ENCODE results near the gene CIRBP.
A peak's percentile ranks its signal among the peaks of the same experiment; 100 is the strongest.

CIRBP gene

GRCh38 chr19:1258163-1258492 lies 11.0 kb upstream of the CIRBP start:
- peaks cover 28% of the 10 kb centered on the region for H3K4me1 Mint-ChIP-seq

DNA sequence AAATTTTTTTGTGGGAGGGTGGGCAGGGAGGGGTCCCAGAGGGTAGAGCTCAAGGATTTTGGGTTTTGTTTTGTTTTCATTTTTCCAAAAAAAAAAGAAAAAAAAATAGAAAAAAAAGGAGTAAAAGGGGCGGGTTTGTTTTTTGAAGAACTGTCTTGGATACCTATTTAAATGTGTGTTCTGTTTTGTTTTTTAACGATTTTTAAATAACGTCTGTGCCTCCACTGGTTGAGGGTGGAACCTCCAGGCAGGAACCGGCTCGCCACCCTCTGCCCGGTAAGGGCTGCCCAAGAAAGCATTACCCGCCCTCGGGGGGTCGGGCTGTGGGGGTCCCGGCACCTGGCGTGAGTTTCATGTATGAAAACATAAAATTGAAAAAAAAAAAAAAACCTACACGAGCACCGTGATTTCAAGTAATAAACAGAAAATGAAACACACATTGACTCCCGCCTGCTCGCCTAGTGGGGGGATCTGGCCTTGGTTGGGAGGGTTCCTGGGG lies 10.4 kb upstream of the CIRBP start:
- Mint-ChIP-seq H3K4me3 (peak overlapping the region in 1 of 3 experiments; percentile 34), H3K27ac (peak overlapping the region; percentile 29 to 73 (median 54)), H3K4me1 (peaks cover 32% of the 10 kb centered on the region), H3K36me3 (ENCODE audit: low read depth) (peaks cover 23% of the 10 kb centered on the region), H3K9me3 (no peaks in the 10 kb centered on the region), H3K27me3 (ENCODE audit: low read depth) (peaks cover 6% of the 10 kb centered on the region)
- TF ChIP-seq, protein P1, sequence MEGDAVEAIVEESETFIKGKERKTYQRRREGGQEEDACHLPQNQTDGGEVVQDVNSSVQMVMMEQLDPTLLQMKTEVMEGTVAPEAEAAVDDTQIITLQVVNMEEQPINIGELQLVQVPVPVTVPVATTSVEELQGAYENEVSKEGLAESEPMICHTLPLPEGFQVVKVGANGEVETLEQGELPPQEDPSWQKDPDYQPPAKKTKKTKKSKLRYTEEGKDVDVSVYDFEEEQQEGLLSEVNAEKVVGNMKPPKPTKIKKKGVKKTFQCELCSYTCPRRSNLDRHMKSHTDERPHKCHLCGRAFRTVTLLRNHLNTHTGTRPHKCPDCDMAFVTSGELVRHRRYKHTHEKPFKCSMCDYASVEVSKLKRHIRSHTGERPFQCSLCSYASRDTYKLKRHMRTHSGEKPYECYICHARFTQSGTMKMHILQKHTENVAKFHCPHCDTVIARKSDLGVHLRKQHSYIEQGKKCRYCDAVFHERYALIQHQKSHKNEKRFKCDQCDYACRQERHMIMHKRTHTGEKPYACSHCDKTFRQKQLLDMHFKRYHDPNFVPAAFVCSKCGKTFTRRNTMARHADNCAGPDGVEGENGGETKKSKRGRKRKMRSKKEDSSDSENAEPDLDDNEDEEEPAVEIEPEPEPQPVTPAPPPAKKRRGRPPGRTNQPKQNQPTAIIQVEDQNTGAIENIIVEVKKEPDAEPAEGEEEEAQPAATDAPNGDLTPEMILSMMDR (IDR thresholded peaks at IDR 0.05; ENCODE audit: unreplicated experiment in 3 of 3): no peak

More at GRCh38 chr19:1258163-1258492, 11.0 kb upstream of the CIRBP start:
- TF ChIP-seq, protein P1 (IDR thresholded peaks at IDR 0.05; ENCODE audit: unreplicated experiment in 3 of 3): no peak
- Mint-ChIP-seq H3K27ac (peak overlapping the region; percentile 40 to 73 (median 54)), H3K4me3 (peak overlapping the region in 2 of 3 experiments; percentile 7 to 31), H3K27me3 (ENCODE audit: low read depth) (peaks cover 6% of the 10 kb centered on the region), H3K9me3 (no peaks in the 10 kb centered on the region), H3K36me3 (ENCODE audit: low read depth) (peaks cover 23% of the 10 kb centered on the region)

GRCh38 chr19:1259206-1259875 lies 9.8 kb upstream of the CIRBP start:
- peak overlapping the region; percentile 44 to 47 (median 45) for H3K4me3 Mint-ChIP-seq
- peaks cover 23% of the 10 kb centered on the region for H3K36me3 Mint-ChIP-seq (ENCODE audit: low read depth)
- peak overlapping the region; percentile 29 to 73 (median 59) for H3K27ac Mint-ChIP-seq
- TF ChIP-seq, protein P1 (IDR thresholded peaks at IDR 0.05; ENCODE audit: unreplicated experiment in 3 of 3): no peak
- peaks cover 6% of the 10 kb centered on the region for H3K27me3 Mint-ChIP-seq (ENCODE audit: low read depth)
- peaks cover 35% of the 10 kb centered on the region for H3K4me1 Mint-ChIP-seq
- no peaks in the 10 kb centered on the region for H3K9me3 Mint-ChIP-seq

DNA sequence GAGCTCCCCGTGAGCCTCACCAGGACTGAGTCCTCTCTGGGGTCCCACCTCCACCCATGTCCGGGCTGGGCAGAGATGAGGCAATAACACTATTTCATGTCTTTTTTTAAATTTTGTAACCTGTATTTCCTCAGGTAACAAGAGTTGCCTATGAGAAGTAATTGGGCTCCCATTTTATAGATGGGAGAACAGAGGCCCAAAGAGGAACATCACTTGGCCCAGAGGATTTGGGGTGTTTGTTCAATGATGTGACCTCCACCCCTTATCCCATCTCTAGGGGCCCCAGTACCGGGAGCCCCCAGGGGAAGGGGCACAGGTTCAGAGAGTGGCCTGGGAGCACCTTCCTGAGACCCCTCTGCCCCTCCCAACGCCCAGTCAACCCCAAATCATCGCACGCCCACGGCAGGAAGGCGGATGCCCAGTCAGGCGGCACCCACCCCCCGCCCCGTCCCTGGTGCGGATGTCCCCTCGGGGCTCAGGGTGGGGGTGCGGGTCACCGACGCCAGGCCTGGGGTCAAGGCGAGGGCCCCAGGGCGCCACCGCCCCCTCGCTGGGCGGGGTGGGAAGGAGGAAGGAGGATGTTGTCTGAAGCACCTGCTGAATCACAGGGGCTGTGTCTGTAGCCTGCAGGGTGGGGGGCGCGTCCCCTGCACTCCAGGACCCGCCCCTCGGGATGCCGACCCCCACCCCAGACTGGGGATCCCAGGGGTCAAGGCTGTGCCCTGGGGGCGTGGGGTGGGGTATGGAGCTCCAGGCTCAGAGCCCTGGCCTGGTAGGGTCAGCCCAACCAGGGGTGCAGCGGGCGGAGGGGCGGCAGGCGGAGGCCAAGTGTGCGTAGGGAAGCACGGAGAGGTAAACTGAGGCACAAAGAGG lies 9.0 kb upstream of the CIRBP start:
- H3K27me3 Mint-ChIP-seq (ENCODE audit: low read depth): peaks cover 6% of the 10 kb centered on the region
- H3K4me3 Mint-ChIP-seq: peak overlapping the region; percentile 44 to 47 (median 45)
- TF ChIP-seq, protein P1 (IDR thresholded peaks at IDR 0.05; ENCODE audit: unreplicated experiment in 3 of 3): no peak

DNA sequence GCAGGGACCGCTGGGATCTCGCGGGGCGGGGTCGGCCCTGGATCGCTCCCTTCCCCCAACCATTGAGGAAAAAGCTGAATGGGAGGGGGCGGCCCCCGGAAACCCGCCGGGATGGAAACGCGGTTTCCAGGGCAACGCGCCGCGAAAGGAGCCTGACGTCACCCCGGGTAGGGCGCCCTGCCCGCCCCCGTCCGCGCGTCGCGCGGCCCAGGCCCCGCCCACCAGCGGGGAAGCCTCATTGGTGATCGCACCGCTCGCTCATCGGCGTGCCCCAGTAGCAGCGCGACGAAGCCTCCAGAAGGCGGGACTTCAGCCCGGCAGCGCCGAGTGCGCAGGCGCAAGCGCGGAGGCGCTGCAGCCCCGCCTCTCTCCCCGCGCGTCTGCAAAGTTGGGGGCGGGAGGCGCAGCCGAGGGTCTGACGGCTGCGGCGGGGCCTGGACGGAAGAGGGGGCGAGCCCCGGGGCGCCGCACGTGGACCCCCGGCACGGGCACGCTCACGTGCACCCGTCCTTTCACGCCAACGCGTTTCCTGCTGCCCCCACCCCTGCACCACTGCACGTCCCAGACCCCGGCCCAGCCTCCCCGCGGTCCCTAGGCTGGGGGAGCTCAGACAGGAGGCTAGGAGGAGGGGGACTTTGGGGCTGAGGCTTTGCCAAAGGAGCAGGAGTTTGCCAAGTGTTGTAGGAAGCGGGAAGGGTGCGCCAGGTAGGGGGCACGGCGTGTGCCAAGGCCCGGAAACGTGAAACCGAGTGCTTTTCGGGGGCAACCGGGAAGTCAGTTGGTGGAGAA lies 8.2 kb upstream of the CIRBP start:
- peaks cover 49% of the 10 kb centered on the region for H3K4me1 Mint-ChIP-seq
- H3K27ac Mint-ChIP-seq: peak overlapping the region; percentile 91 to 98 (median 95)
- TF ChIP-seq, protein P1 (IDR thresholded peaks at IDR 0.05; ENCODE audit: unreplicated experiment in 3 of 3): no peak
- peaks cover 6% of the 10 kb centered on the region for H3K27me3 Mint-ChIP-seq (ENCODE audit: low read depth)
- no peaks in the 10 kb centered on the region for H3K9me3 Mint-ChIP-seq
- peak overlapping the region; percentile 86 to 90 (median 88) for H3K4me3 Mint-ChIP-seq
- peaks cover 15% of the 10 kb centered on the region for H3K36me3 Mint-ChIP-seq (ENCODE audit: low read depth)

More for the DNA sequence above, 9.0 kb upstream of the CIRBP start:
- Mint-ChIP-seq H3K9me3 (no peaks in the 10 kb centered on the region), H3K4me1 (peaks cover 43% of the 10 kb centered on the region), H3K36me3 (ENCODE audit: low read depth) (peaks cover 15% of the 10 kb centered on the region), H3K27ac (peak overlapping the region in 2 of 3 experiments; percentile 59 to 73)
